HCT116 (cell line): ENCODE data around the gene TEAD1. TPM values are rescaled to one million over a fixed set of nuclear protein-coding genes. Genes with fewer than 3 reads are reported as not detected.

Experiments used
- ATAC-seq: fragments of 200-7000 bp; cut with Tn5 transposase; 2 replicates; pipeline ENCODE4 v1.9.1; 2020; ENCODE audit warnings: mild to moderate bottlenecking, moderate library complexity
- BruUV-seq: library from RNA; stranded (reverse); fragments of 400-500 nt; replicated peaks from 2 replicates; lab custom pipeline; 2021; lab: Mats Ljungman, UMichigan
- CTCF ChIA-PET: fragments of 300-600 bp; sonication (Branson Sonifier 250); formaldehyde crosslinking; loops from one replicate; lab custom pipeline; 2021; ENCODE audit warnings: antibody characterized with exemption; lab: Charles Lee
- POLR2A ChIA-PET: fragments of 300-600, 350-600 bp; sonication (Branson Sonifier 250); formaldehyde crosslinking; loops from one replicate; lab custom pipeline; 2021; ENCODE audit warnings: antibody characterized with exemption; lab: Charles Lee
- RAD21 ChIA-PET, 2 experiments: fragments of 300-600 bp; sonication (Branson Sonifier 250); formaldehyde crosslinking; loops; one replicate each; lab custom pipeline; 2023; ENCODE audit warnings: low total read pairs in 2 of 2; ENCODE audit not compliant: uncharacterized antibody in 2 of 2, unreplicated experiment in 2 of 2, low non-redundant PET in 1 of 2; lab: Charles Lee
- DNase-seq: peaks from one replicate; pipeline ENCODE4 v3.0.0-alpha.2; 2010; ENCODE audit warnings: low read depth, low spot score
- H2AFZ ChIP-seq: fragments of 200-600 bp; shearing (Covaris generic), sonication (generic); 2 replicates; pipeline ENCODE4 v1.6.1; 2017; ENCODE audit warnings: low read depth, mixed run types, mixed read lengths, antibody characterized with exemption, low read length; ENCODE audit not compliant: poor library complexity, severe bottlenecking
- H3K27ac ChIP-seq: 2 replicates; pipeline ENCODE4 v1.5.1; 2012; ENCODE audit warnings: low read depth, low read length
- H3K27me3 ChIP-seq: fragments of 200-600 bp; sonication (generic); 2 replicates; pipeline ENCODE4 v1.6.1; 2016; ENCODE audit warnings: mixed run types, low read length, mixed read lengths; ENCODE audit not compliant: insufficient read depth
- H3K36me3 ChIP-seq, 2 experiments: fragments of 200-500 bp in 1 of 2; fragments of 200-600 bp in 1 of 2; sonication (Bioruptor generic) in 1 of 2; sonication (generic) in 1 of 2; 2 replicates each; pipeline versions ENCODE4 v1.5.1 to v1.6.1; 2014 to 2016; ENCODE audit warnings: low read length in 2 of 2, inconsistent platforms in 1 of 2, mixed read lengths in 1 of 2, mixed run types in 1 of 2; ENCODE audit not compliant: insufficient read depth in 2 of 2, control insufficient read depth in 1 of 2
- H3K4me1 ChIP-seq, 2 experiments: fragments of 200-600 bp in 1 of 2; sonication (generic) in 1 of 2; 2 replicates each; pipeline versions ENCODE4 v1.5.1 to v1.6.1; 2012 to 2017; ENCODE audit warnings: low read length in 2 of 2, inconsistent platforms in 1 of 2, mild to moderate bottlenecking in 1 of 2, mixed read lengths in 1 of 2, mixed run types in 1 of 2, moderate library complexity in 1 of 2; ENCODE audit not compliant: insufficient read depth in 2 of 2, control insufficient read depth in 1 of 2
- H3K4me2 ChIP-seq: fragments of 200-600 bp; sonication (generic); 2 replicates; pipeline ENCODE4 v1.6.1; 2017; ENCODE audit warnings: mixed run types, low read length, mixed read lengths
- H3K4me3 ChIP-seq, 2 experiments: fragments of 200-600 bp in 1 of 2; sonication (generic) in 1 of 2; replicated peaks in 1 of 2; 2 replicates each; pipeline ENCODE4 v1.5.1; 2011 to 2016; ENCODE audit warnings: low read length in 2 of 2, control low read depth in 1 of 2, low read depth in 1 of 2, mild to moderate bottlenecking in 1 of 2, mixed read lengths in 1 of 2, mixed run types in 1 of 2
- H3K79me2 ChIP-seq: fragments of 200-600 bp; sonication (generic); 2 replicates; pipeline ENCODE4 v1.6.1; 2017; ENCODE audit warnings: mild to moderate bottlenecking, mixed run types, low read length, moderate library complexity, mixed read lengths; ENCODE audit not compliant: insufficient read depth
- H3K9ac ChIP-seq: fragments of 200-600 bp; sonication (generic); 2 replicates; pipeline ENCODE4 v1.6.1; 2016; ENCODE audit warnings: low read length, mixed read lengths
- H3K9me2 ChIP-seq: fragments of 200-600 bp; sonication (generic), shearing (Covaris generic); 2 replicates; pipeline ENCODE4 v1.6.1; 2017; ENCODE audit warnings: mixed run types, mild to moderate bottlenecking, moderate library complexity; ENCODE audit not compliant: insufficient read depth
- H3K9me3 ChIP-seq, 2 experiments: fragments of 200-500 bp in 1 of 2; fragments of 200-600 bp in 1 of 2; sonication (Bioruptor generic) in 1 of 2; sonication (generic) in 1 of 2; 2 replicates each; pipeline ENCODE4 v1.6.1; 2014 to 2017; ENCODE audit warnings: low read length in 2 of 2, mixed read lengths in 2 of 2, inconsistent platforms in 1 of 2, low read depth in 1 of 2, mild to moderate bottlenecking in 1 of 2, mixed run types in 1 of 2, moderate library complexity in 1 of 2; ENCODE audit not compliant: control insufficient read depth in 1 of 2, insufficient read depth in 1 of 2
- H4K20me1 ChIP-seq: fragments of 200-600 bp; sonication (generic), shearing (Covaris generic); 2 replicates; pipeline ENCODE4 v1.6.1; 2017; ENCODE audit warnings: mixed run types, mild to moderate bottlenecking, moderate library complexity; ENCODE audit not compliant: insufficient read depth
- ATF3 ChIP-seq: IDR thresholded peaks from 2 replicates; pipeline ENCODE4 v1.6.1; 2012
- CEBPB ChIP-seq: IDR thresholded peaks from 2 replicates; pipeline ENCODE4 v1.6.1; 2012; ENCODE audit warnings: low read depth
- CTCF ChIP-seq, 3 experiments: fragments of 200-600 bp in 1 of 3; sonication (generic) in 1 of 3; IDR thresholded peaks in 2 of 3; conservative IDR thresholded peaks in 1 of 3; 2 replicates each; pipeline ENCODE4 v1.5.1; 2012 to 2017; ENCODE audit warnings: low read depth in 2 of 3, low read length in 2 of 3, antibody characterized with exemption in 1 of 3, borderline replicate concordance in 1 of 3, control low read depth in 1 of 3, mild to moderate bottlenecking in 1 of 3, mixed read lengths in 1 of 3, mixed run types in 1 of 3, moderate library complexity in 1 of 3; ENCODE audit not compliant: insufficient read depth in 1 of 3
- EZH2 ChIP-seq: fragments of 200-600 bp; sonication (generic); IDR thresholded peaks from 2 replicates; pipeline ENCODE4 v1.6.1; 2017; ENCODE audit warnings: antibody characterized with exemption, mixed run types
- EZH2phosphoT487 ChIP-seq: fragments of 200-600 bp; IDR thresholded peaks from 2 replicates; pipeline ENCODE4 v1.6.1; 2018; ENCODE audit warnings: antibody characterized with exemption, borderline replicate concordance
- FOSL1 ChIP-seq: IDR thresholded peaks from 2 replicates; pipeline ENCODE4 v1.6.1; 2012; ENCODE audit warnings: low read depth
- MAX ChIP-seq: IDR thresholded peaks from 2 replicates; pipeline ENCODE4 v1.6.1; 2012
- POLR2A ChIP-seq: IDR thresholded peaks from 2 replicates; pipeline ENCODE4 v1.7.0; 2011; ENCODE audit warnings: borderline replicate concordance; ENCODE audit not compliant: insufficient read depth, insufficient read length; ENCODE audit errors: extremely low read depth
- RAD21 ChIP-seq: IDR thresholded peaks from 2 replicates; pipeline ENCODE4 v1.6.1; 2012; ENCODE audit warnings: low read depth, mild to moderate bottlenecking
- REST ChIP-seq: IDR thresholded peaks from 2 replicates; pipeline ENCODE4 v1.6.1; 2012; ENCODE audit warnings: low read depth
- SP1 ChIP-seq: IDR thresholded peaks from 2 replicates; pipeline ENCODE4 v1.6.1; 2012; ENCODE audit warnings: low read depth
- SRF ChIP-seq: IDR thresholded peaks from 2 replicates; pipeline ENCODE4 v1.6.1; 2012; ENCODE audit warnings: low read depth
- TCF7L2 ChIP-seq: IDR thresholded peaks from 2 replicates; pipeline ENCODE4 v1.7.0; 2011; ENCODE audit warnings: borderline replicate concordance, inconsistent platforms; ENCODE audit not compliant: insufficient read depth, insufficient read length; ENCODE audit errors: extremely low read depth
- YY1 ChIP-seq: IDR thresholded peaks from 2 replicates; pipeline ENCODE4 v1.6.1; 2011; ENCODE audit warnings: low read length, low read depth, moderate library complexity, mild to moderate bottlenecking; ENCODE audit not compliant: insufficient replicate concordance; ENCODE audit errors: extremely low read depth
- ZFX ChIP-seq: fragments of 450-650 bp; IDR thresholded peaks from 2 replicates; pipeline ENCODE4 v1.6.1; 2017
- ZNF274 ChIP-seq: fragments of 200-500 bp; sonication (Bioruptor generic); IDR thresholded peaks from 2 replicates; pipeline ENCODE4 v1.6.1; 2014; ENCODE audit warnings: mild to moderate bottlenecking, low read depth, low read length, inconsistent platforms
- intact Hi-C: fragments of 100-400 bp; cut with micrococcal nuclease; formaldehyde crosslinking; loops from 2 replicates; pipeline ENCODE4 v1.10.0; 2022
- total RNA-seq: library from RNA; stranded (reverse); gene quantifications from one replicate; pipeline ENCODE4 v1.2.1, GENCODE V29; 2021; ENCODE audit not compliant: unreplicated experiment

Gene TEAD1
- total RNA-seq, 1 experiment from 2014 or later: 103 TPM

GRCh38 chr11:12692229-12693075 lies 18.2 kb downstream of the TEAD1 start (continued):
- TF ChIP-seq POLR2A (no peak), ATF3 (no peak)

- Histone ChIP-seq H2AFZ (no peak overlapping the region), H3K79me2 (peaks cover 95% of the 10 kb centered on the region), H3K27ac (peak overlapping the region; percentile 92), H4K20me1 (no peaks in the 10 kb centered on the region), H3K4me1 (peaks cover 91 to 99% of the 10 kb centered on the region in 2 experiments), H3K9me3 (no peaks in the 10 kb centered on the region), H3K27me3 (no peaks in the 10 kb centered on the region), H3K36me3 (no peaks in the 10 kb centered on the region), H3K4me3 (peak overlapping the region; percentile 0 to 47), H3K4me2 (peak overlapping the region; percentile 77), H3K9ac (peak overlapping the region; percentile 74), H3K9me2 (no peaks in the 10 kb centered on the region)
- intact Hi-C loops: loop anchor here (5.0 kb wide), 3 partner anchors 34 to 281 kb away; no protein-coding TSS in a partner anchor
- TF ChIP-seq ZNF274: no peak
- no peak for TF ChIP-seq EZH2phosphoT487
- no peak for TF ChIP-seq EZH2
- no peak for TF ChIP-seq FOSL1
- TF ChIP-seq SRF: no peak
- TF ChIP-seq ATF3: no peak
- no peak for TF ChIP-seq CTCF (IDR thresholded peaks at IDR 0.05 in 2 of 3, conservative IDR thresholded peaks at IDR 0.05 in 1 of 3; ENCODE audit: borderline replicate concordance in 1 of 3, insufficient read depth in 1 of 3, low read depth in 2 of 3, low read length in 2 of 3)
- TF ChIP-seq TCF7L2: no peak
- no peak for TF ChIP-seq SP1
- no peak for TF ChIP-seq YY1
- no peak for TF ChIP-seq RAD21
- no peak for TF ChIP-seq ZFX
- TF ChIP-seq REST: no peak
- no peak for TF ChIP-seq CEBPB
- TF ChIP-seq MAX: no peak
- DNase-seq (no peak), ATAC-seq (peak; percentile 26)
- CTCF ChIA-PET: interaction anchor here (1.0 to 1.1 kb wide), 2 partner anchors 22 to 94 kb away, joined by 3 read pairs; no protein-coding TSS in a partner anchor
- RAD21 ChIA-PET: interaction anchor here in 1 of 2 experiments (1.2 kb wide), 1 partner anchor 31 kb away, joined by 3 read pairs; no protein-coding TSS in a partner anchor
- POLR2A ChIA-PET: interaction anchor here (1.0 kb wide), 1 partner anchor 32 kb away, joined by 4 read pairs; no protein-coding TSS in a partner anchor
- no TSS peak for BruUV-seq
Observed at GRCh38 chr11:12693094-12693478, 18.9 kb downstream of the TEAD1 start.
